Fibroblast of skin of left biceps (primary cell): ENCODE results near the gene TNS2.

Experiments used
- DNase-seq, 2 experiments: peaks; one replicate each; pipeline ENCODE4 v3.0.0-alpha.2; 2013; ENCODE audit warnings: low read depth in 2 of 2

TNS2 gene

GRCh38 chr12:53042607-53043454 is 7.0 kb upstream of the TNS2 start:
- DNase-seq = no peak

- no peak for DNase-seq
These were observed 5.7 kb upstream of the TNS2 start for GRCh38 chr12:53044052-53044581.

- DNase-seq = no peak
These were observed 4.8 kb upstream of the TNS2 start for GRCh38 chr12:53044896-53045695.

- no peak for DNase-seq
These were observed 4.2 kb upstream of the TNS2 start for GRCh38 chr12:53045696-53046045.

GRCh38 chr12:53046655-53047220 is 3.1 kb upstream of the TNS2 start:
- peak; percentile 70 to 75 for DNase-seq

GRCh38 chr12:53047221-53048032 is 2.4 kb upstream of the TNS2 start:
- peak; percentile 80 to 82 for DNase-seq

GRCh38 chr12:53048033-53048779 is 1.7 kb upstream of the TNS2 start:
- DNase-seq = no peak

GRCh38 chr12:53048780-53049401 is 974 bp upstream of the TNS2 start:
- DNase-seq = no peak

GRCh38 chr12:53050426-53051057 is 677 bp downstream of the TNS2 start:
- no peak for DNase-seq

- DNase-seq = no peak
These were observed 1.4 kb downstream of the TNS2 start for GRCh38 chr12:53051058-53051880.

GRCh38 chr12:53051881-53052412 is 2.1 kb downstream of the TNS2 start:
- no peak for DNase-seq

- DNase-seq = no peak
These were observed 2.8 kb downstream of the TNS2 start for GRCh38 chr12:53052419-53053217.

- no peak for DNase-seq
These were observed 3.6 kb downstream of the TNS2 start for GRCh38 chr12:53053218-53054111.

GRCh38 chr12:53054112-53054878 is 4.4 kb downstream of the TNS2 start:
- peak in 1 of 2 experiments; percentile 66 for DNase-seq

GRCh38 chr12:53055471-53056266 is 5.8 kb downstream of the TNS2 start:
- no peak for DNase-seq
